Measurements from ENCODE around the gene CPLX4.

CPLX4 gene

GRCh38 chr18:59318460-59319050 is at the start of gene CPLX4:
Gene CPLX4 (minus strand): TSS chr18:59318649. CDS start chr18:59318462, 187 bp downstream.
- DNase-seq = no peak

GRCh38 chr18:59360381-59360780 is 41.9 kb upstream of the CPLX4 start:
- no peak for DNase-seq

GRCh38 chr18:59359576-59359952 is 41.1 kb upstream of the CPLX4 start:
- DNase-seq = no peak

- DNase-seq = peak; percentile 89
Observed at GRCh38 chr18:59358712-59359575, 40.5 kb upstream of the CPLX4 start, which contains the start of gene LMAN1. Gene LMAN1 (minus strand): TSS chr18:59359265. CDS start chr18:59359244, 21 bp downstream.

GRCh38 chr18:59358414-59358711 is 39.9 kb upstream of the CPLX4 start:
- DNase-seq = no peak

- DNase-seq = no peak
Observed at GRCh38 chr18:59357928-59358327, 39.5 kb upstream of the CPLX4 start.

- DNase-seq = no peak
Observed at GRCh38 chr18:59354731-59355130, 36.3 kb upstream of the CPLX4 start.

- DNase-seq = no peak
Observed at GRCh38 chr18:59353079-59353680, 34.7 kb upstream of the CPLX4 start.

- no peak for DNase-seq
Observed at GRCh38 chr18:59352250-59352855, 33.9 kb upstream of the CPLX4 start.

- no peak for DNase-seq
Observed at GRCh38 chr18:59345556-59345955, 27.1 kb upstream of the CPLX4 start.

- DNase-seq = no peak
Observed at GRCh38 chr18:59344996-59345395, 26.5 kb upstream of the CPLX4 start.

- DNase-seq = no peak
Observed at GRCh38 chr18:59343926-59344325, 25.5 kb upstream of the CPLX4 start.

GRCh38 chr18:59340817-59341216 is 22.4 kb upstream of the CPLX4 start:
- DNase-seq = no peak

- DNase-seq = no peak
Observed at GRCh38 chr18:59340312-59340711, 21.9 kb upstream of the CPLX4 start.

GRCh38 chr18:59332986-59333385 is 14.5 kb upstream of the CPLX4 start:
- no peak for DNase-seq

GRCh38 chr18:59328683-59329082 is 10.2 kb upstream of the CPLX4 start:
- no peak for DNase-seq

- no peak for DNase-seq
Observed at GRCh38 chr18:59325965-59326364, 7.5 kb upstream of the CPLX4 start.

GRCh38 chr18:59324623-59324971 is 6.1 kb upstream of the CPLX4 start:
- no peak for DNase-seq

GRCh38 chr18:59323931-59324622 is 5.6 kb upstream of the CPLX4 start:
- no peak for DNase-seq

- DNase-seq = no peak
Observed at GRCh38 chr18:59311631-59312030, 6.8 kb downstream of the CPLX4 start.

GRCh38 chr18:59308938-59309260 is 9.6 kb downstream of the CPLX4 start:
- DNase-seq = no peak

GRCh38 chr18:59308248-59308937 is 10.1 kb downstream of the CPLX4 start:
- peak; percentile 74 for DNase-seq

- no peak for DNase-seq
Observed at GRCh38 chr18:59306640-59307039, 11.8 kb downstream of the CPLX4 start.

All from NCI-H1105 treated with DMSO at 0.1 percent for 48 hours (cell line).